ENCODE measurements around the gene TLCD1.

DNA sequence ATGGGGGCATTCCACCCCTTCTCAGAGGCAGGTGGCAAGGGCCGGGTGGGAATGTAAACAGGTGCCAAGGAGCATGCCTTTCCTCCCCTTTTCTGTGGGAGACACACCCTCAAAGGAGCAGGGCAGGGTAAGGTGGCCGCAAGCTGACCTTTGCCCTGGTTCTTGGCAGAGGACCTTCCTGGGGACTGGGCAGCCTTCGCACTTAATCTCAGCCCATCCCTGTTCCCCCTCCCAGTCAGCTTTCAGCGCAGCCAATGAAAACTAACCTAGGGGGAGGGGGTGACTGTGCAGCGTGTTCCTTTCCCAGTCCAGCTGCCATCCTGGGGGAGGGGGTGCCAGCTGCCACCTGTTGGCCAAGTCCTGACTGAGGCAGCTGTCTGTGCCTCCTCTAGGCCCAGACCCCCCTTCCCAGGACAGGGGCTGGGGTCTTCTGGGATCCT is 20.6 kb upstream of the TLCD1 start:
- TF ChIP-seq EZH2 (IDR thresholded peaks at IDR 0.05; ENCODE audit: borderline replicate concordance, control insufficient read depth, low read depth, low read length) (no peak), RAD51 (IDR thresholded peaks at IDR 0.05) (no peak), POLR2AphosphoS5 (IDR thresholded peaks at IDR 0.05; ENCODE audit: low read length) (peak; percentile 33; the same call in 1 of the 2 replicates), LARP7 (IDR thresholded peaks at IDR 0.05) (no peak), SREBF1 (IDR thresholded peaks at IDR 0.05; ENCODE audit: low read length) (no peak), RUNX3 (IDR thresholded peaks at IDR 0.05; ENCODE audit: low read length) (no peak), TBL1XR1 (IDR thresholded peaks at IDR 0.05; ENCODE audit: low read depth, low read length) (no peak), CREB1 (IDR thresholded peaks at IDR 0.05; ENCODE audit: low read depth) (no peak)
- TF ChIP-seq, protein P1, sequence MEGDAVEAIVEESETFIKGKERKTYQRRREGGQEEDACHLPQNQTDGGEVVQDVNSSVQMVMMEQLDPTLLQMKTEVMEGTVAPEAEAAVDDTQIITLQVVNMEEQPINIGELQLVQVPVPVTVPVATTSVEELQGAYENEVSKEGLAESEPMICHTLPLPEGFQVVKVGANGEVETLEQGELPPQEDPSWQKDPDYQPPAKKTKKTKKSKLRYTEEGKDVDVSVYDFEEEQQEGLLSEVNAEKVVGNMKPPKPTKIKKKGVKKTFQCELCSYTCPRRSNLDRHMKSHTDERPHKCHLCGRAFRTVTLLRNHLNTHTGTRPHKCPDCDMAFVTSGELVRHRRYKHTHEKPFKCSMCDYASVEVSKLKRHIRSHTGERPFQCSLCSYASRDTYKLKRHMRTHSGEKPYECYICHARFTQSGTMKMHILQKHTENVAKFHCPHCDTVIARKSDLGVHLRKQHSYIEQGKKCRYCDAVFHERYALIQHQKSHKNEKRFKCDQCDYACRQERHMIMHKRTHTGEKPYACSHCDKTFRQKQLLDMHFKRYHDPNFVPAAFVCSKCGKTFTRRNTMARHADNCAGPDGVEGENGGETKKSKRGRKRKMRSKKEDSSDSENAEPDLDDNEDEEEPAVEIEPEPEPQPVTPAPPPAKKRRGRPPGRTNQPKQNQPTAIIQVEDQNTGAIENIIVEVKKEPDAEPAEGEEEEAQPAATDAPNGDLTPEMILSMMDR (IDR thresholded peaks at IDR 0.05 in 2 of 3, conservative IDR thresholded peaks at IDR 0.05 in 1 of 3; ENCODE audit: control insufficient read depth in 2 of 3, extremely low read depth in 1 of 3, insufficient read depth in 1 of 3, low read depth in 3 of 3, low read length in 3 of 3), result no peak
- TF ChIP-seq, protein P2, sequence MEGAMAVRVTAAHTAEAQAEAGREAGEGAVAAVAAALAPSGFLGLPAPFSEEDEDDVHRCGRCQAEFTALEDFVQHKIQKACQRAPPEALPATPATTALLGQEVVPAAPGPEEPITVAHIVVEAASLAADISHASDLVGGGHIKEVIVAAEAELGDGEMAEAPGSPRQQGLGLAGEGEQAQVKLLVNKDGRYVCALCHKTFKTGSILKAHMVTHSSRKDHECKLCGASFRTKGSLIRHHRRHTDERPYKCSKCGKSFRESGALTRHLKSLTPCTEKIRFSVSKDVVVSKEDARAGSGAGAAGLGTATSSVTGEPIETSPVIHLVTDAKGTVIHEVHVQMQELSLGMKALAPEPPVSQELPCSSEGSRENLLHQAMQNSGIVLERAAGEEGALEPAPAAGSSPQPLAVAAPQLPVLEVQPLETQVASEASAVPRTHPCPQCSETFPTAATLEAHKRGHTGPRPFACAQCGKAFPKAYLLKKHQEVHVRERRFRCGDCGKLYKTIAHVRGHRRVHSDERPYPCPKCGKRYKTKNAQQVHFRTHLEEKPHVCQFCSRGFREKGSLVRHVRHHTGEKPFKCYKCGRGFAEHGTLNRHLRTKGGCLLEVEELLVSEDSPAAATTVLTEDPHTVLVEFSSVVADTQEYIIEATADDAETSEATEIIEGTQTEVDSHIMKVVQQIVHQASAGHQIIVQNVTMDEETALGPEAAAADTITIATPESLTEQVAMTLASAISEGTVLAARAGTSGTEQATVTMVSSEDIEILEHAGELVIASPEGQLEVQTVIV (IDR thresholded peaks at IDR 0.05; ENCODE audit: borderline replicate concordance, partially characterized antibody), result no peak
- TF ChIP-seq, protein P3, sequence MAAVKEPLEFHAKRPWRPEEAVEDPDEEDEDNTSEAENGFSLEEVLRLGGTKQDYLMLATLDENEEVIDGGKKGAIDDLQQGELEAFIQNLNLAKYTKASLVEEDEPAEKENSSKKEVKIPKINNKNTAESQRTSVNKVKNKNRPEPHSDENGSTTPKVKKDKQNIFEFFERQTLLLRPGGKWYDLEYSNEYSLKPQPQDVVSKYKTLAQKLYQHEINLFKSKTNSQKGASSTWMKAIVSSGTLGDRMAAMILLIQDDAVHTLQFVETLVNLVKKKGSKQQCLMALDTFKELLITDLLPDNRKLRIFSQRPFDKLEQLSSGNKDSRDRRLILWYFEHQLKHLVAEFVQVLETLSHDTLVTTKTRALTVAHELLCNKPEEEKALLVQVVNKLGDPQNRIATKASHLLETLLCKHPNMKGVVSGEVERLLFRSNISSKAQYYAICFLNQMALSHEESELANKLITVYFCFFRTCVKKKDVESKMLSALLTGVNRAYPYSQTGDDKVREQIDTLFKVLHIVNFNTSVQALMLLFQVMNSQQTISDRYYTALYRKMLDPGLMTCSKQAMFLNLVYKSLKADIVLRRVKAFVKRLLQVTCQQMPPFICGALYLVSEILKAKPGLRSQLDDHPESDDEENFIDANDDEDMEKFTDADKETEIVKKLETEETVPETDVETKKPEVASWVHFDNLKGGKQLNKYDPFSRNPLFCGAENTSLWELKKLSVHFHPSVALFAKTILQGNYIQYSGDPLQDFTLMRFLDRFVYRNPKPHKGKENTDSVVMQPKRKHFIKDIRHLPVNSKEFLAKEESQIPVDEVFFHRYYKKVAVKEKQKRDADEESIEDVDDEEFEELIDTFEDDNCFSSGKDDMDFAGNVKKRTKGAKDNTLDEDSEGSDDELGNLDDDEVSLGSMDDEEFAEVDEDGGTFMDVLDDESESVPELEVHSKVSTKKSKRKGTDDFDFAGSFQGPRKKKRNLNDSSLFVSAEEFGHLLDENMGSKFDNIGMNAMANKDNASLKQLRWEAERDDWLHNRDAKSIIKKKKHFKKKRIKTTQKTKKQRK (IDR thresholded peaks at IDR 0.05; ENCODE audit: low read depth, low read length), result no peak

Data from GM12878 (cell line).